Endothelial cell of umbilical vein (primary cell): ENCODE results near the gene ASCL4.
"Not testable (repeated sequence)": the region's sequence is repeated elsewhere in the genome, so short reads cannot be mapped to it uniquely, and the experiment has no call there.

Experiments
- CTCF ChIP-seq, 2 donors: IDR thresholded peaks; 1 replicate in 1 of 2; 2 replicates in 1 of 2; pipeline ENCODE4 v1.5.1; 2011; ENCODE audit warnings: low read length in 2 of 2, mild to moderate bottlenecking in 2 of 2, moderate library complexity in 2 of 2, control low read depth in 1 of 2, inconsistent platforms in 1 of 2, low read depth in 1 of 2; ENCODE audit not compliant: insufficient read depth in 1 of 2; ENCODE audit errors: extremely low read depth in 1 of 2
- EZH2 ChIP-seq: IDR thresholded peaks from 2 replicates; pipeline ENCODE4 v1.6.1; 2012; ENCODE audit warnings: borderline replicate concordance, low read depth, mild to moderate bottlenecking, moderate library complexity, low read length, inconsistent platforms; ENCODE audit not compliant: severe bottlenecking
- FOS ChIP-seq: IDR thresholded peaks from 2 replicates; pipeline ENCODE4 v1.6.1; 2011; ENCODE audit warnings: mild to moderate bottlenecking, low read length, moderate library complexity, borderline replicate concordance; ENCODE audit not compliant: insufficient read depth
- JUN ChIP-seq: IDR thresholded peaks from 2 replicates; pipeline ENCODE4 v1.6.1; 2011; ENCODE audit warnings: borderline replicate concordance, low read depth; ENCODE audit not compliant: insufficient read length, insufficient read depth
- MAX ChIP-seq: IDR thresholded peaks from 2 replicates; pipeline ENCODE4 v1.6.1; 2011; ENCODE audit not compliant: insufficient read depth, insufficient read length
- MYC ChIP-seq: IDR thresholded peaks from one replicate; pipeline ENCODE4 v1.6.1; 2011; ENCODE audit warnings: mild to moderate bottlenecking, low read depth, low read length
- POLR2A ChIP-seq: IDR thresholded peaks from 2 replicates; pipeline ENCODE4 v1.6.1; 2012; ENCODE audit warnings: low read depth, mild to moderate bottlenecking, control low read depth, low read length
- POLR2AphosphoS5 ChIP-seq: IDR thresholded peaks from 2 replicates; pipeline ENCODE4 v1.6.1; 2012; ENCODE audit warnings: low read depth, mild to moderate bottlenecking, control low read depth, low read length, moderate library complexity; ENCODE audit not compliant: insufficient read depth

- not testable (repeated sequence) for TF ChIP-seq CTCF (IDR thresholded peaks at IDR 0.05; ENCODE audit: extremely low read depth in 1 of 2, insufficient read depth in 1 of 2, low read depth in 1 of 2, low read length in 2 of 2); POLR2A; EZH2; MAX; POLR2AphosphoS5; MYC; FOS; JUN
Observed at GRCh38 chr12:107727742-107728141, 46.8 kb upstream of the ASCL4 start.
